NCI-H2029 (cell line): ENCODE measurements around the gene B4GALT1.

Experiments used
- DNase-seq: peaks from one replicate; lab custom pipeline; 2025; lab: John Stamatoyannopoulos, UW

The B4GALT1 gene

DNA sequence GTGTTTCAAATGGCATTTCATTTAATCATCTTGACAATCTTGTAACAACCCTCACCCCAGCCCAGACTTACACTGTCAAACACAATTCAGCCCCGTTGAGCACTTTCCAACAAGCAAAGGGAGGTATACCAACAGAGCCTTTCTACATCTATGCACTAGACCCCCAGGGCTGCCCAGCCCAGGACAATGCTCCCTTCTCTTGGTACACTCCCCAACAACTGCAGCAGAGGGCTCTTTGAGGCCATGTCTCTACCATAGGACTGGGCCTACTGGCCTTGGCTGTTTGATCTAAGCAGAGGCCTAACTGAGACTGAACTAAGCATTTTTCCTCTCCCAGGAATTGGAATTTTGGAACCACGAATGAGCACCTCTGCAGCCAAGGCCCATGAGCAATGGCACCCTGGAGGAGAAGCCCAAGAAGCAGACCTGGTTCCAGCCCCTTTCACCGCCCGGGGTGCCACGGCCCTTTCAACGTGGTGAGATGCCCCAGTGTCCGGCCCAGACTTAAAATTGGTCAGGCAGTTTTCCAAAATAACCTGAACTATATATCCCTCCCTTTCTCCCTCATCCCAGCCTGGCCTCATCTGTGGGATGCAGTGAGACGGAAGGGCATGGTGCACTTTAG is 43.6 kb downstream of the B4GALT1 start:
- DNase-seq, result no peak

DNA sequence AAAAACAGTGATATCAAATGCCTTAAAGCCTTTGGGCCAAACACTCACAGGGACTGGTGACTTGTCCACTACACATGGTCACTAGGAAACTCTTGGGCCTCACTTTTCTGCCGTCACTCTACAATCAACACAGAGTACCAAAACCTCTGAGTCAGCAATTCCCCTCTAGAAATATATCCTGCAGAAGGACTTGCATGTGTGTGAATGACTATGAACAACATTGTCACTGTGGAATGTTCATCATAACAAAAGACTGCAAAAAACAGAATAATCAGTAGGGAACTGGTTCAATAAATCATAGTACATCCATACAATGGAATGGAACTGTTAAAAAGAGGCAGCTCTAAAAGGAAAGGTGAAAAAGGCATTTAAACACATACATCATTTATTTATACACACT is 46.5 kb downstream of the B4GALT1 start:
- no peak for DNase-seq

DNA sequence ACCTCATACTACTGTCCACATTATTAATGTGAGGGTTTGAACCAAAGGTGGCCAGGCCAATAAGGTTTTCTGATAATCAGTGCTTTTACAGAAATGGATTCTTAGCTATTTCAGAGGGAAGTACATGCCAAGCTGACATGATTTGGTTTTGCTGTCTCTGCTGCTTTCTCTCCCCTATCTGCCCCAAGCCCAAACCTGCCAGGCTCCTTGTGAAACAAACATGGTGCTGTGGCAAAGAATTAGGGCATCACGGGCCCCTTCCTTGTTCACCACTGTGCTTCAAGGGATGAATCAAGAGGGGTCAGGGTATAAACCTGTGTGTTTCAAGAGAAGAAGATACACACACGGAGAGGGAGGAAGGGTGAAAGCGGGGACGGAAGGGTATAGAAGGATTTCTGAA is 49.3 kb downstream of the B4GALT1 start:
- DNase-seq, result no peak

DNA sequence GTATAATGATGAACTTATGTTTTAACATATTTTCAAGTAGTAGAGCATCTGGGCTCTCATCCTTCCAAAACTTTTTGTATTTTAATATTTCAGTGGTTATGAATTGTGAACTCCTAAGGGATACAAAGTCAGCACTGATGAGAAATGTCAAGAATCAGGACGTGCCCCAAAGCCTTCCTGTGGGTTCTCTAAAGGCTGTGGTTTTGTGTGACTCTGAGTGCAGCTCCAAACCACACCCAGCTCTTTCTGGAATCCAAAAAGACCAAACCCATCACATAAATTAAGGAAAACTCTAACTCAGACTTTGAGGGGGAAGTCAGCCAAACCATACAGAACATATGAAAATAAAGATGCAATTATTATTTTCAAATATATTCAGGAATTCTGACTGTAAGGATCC is 49.8 kb downstream of the B4GALT1 start:
- DNase-seq, result no peak

DNA sequence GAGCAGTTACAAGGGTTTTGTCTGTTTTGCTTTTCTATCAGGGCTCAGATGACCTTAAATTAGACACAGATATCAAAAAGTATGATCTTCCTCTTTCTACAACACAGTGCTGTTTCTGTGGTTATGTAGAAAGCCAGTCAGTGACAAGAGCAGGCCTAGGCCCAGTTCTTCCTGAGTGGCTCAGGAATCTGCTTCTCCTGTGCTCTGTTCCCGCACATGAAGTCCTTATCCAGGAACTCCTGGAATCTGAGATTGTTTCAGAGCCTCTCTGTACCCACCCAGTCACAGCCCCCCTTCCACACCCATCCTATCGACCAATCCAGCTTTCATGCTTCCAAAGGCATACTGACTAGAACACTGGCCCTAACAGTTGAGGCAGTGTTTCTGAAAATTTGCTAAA is 50.3 kb downstream of the B4GALT1 start:
- no peak for DNase-seq

DNA sequence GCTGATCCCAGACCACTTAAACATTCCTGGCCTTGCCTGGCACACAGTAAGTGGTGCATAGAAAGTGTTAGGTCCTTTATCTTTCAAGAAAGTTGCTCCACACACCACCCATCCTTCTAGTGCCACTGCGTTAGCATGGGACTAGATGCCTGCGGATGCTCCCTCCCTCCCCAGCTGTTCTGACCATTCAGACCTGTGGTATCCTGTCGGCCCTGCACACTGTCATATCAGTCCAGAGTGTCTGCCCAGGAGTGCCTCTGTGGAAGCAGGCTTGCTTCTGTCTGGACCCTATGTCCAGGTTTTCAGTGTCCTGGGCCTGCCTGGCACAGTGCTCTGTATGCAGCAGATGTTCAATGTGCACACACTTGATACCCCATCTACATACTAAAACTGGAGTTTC is 52.4 kb downstream of the B4GALT1 start:
- DNase-seq, result no peak

- DNase-seq, result no peak
Observed at GRCh38 chr9:33113799-33114547, 53.2 kb downstream of the B4GALT1 start.

DNA sequence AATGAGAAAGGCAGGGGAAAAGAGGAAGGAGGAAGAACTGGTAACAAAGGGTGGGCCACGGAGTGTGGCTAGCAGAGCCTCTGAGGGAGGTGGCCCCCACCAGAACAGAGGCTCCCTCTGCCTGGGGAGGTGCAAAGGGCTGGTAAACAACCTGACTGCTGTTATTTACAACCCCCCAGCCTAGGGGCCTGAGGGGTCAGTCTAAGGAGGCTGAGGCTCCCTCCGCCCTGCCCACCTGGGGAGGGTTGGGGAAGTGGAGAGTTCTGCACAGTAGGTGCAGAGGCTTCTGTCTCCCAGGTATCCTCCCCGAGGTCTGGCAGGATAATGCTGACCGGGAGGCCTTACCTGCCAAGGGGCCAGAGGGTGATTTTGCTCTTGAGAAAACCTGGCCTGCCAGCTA is 55.0 kb downstream of the B4GALT1 start:
- no peak for DNase-seq

DNA sequence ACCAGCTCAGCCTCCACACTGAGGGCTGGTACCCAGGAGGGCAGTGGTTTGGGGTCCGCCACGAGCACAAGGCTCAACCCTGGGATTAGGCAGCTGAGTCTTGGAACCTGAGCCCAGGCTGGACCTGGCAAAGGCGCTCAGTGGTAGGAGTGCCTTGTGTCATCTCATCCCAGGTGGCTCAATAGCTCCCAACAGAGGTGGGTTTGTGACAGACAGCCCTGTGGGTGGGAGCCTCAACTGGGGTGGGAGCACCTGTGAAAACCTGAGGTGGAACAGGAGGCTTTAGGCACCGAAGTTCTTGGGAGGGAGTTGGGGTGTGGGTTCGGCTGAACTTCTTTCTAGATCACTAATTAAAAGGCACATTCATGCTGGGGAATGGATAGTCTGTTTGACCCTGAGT is 55.5 kb downstream of the B4GALT1 start:
- DNase-seq, result no peak

DNA sequence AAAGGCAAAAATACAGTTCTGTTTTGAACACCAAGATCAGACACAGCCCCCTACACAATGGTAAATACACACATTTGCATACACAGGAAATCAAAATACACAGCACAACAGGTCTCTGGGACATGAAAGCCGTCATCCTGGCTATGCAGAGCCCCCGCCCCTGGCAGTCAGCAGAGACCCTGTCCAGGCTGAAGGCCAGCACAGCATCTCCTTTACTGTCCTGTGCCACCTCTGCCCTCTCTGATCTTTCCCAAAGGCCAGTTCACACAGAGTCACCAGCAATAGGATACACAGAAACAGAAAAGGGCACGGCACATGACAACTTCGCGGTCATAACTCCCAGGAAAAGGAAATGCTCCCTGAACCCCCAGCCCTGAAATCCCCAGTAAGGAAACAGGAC is 56.5 kb downstream of the B4GALT1 start:
- DNase-seq, result no peak

DNA sequence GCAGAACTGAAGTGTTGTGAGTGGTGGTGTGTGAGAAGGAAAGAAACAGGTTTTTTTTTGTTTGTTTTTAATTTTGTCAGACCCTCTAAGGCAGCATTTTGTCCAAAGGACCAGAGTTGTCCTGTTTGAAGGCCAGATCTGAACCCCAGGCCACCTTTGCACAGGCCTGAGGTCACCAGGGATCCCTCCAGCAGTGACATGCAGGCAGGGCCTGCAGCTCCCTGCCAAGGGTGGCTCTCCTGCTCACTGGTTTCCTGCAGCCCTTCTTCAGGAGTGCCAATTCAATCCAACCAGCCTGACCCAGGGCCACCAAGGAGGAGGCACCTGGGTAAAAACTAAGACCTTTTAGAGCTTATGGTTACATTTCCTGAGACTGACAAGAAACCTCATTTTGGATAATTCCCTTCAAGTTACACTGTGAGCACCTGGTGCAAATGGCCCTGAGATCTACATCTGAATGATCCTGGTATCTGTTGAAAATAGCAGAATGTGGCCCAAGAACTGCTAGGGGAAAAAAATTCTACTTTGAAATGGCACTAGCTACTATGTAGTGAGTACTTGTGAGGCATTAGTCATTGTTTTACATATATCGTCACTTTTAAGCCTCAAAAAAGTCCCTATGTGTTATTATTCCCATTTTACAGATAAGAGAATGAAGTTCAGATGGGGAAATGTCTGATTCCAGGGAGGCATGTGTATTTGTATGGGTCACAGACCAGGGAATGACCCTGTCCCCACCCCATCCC is 57.1 kb downstream of the B4GALT1 start:
- no peak for DNase-seq

DNA sequence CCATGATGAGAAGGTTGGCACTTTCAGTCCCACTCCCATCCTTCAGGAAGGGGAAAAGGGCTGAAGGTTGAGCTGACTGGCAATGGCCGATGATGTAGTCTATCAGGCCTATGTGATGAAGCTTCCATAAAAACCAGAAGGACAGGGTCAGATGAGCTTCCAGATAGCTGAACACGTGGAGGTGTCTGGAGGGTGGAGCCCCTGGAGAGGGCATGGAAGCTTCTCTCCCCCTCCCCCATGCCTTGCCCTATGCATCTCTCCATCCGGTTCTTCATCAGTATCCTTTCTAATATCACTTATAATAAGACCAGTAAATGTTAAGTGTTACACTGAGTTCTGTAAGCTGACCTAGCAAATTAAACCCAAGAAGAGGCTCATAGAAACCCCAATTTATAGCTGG is 58.0 kb downstream of the B4GALT1 start:
- DNase-seq, result no peak

GRCh38 chr9:33108472-33108871 is 58.7 kb downstream of the B4GALT1 start:
- DNase-seq, result no peak

- no peak for DNase-seq
Observed at GRCh38 chr9:33107762-33108161, 59.4 kb downstream of the B4GALT1 start.

GRCh38 chr9:33106827-33107621 is 60.1 kb downstream of the B4GALT1 start:
- DNase-seq, result no peak

DNA sequence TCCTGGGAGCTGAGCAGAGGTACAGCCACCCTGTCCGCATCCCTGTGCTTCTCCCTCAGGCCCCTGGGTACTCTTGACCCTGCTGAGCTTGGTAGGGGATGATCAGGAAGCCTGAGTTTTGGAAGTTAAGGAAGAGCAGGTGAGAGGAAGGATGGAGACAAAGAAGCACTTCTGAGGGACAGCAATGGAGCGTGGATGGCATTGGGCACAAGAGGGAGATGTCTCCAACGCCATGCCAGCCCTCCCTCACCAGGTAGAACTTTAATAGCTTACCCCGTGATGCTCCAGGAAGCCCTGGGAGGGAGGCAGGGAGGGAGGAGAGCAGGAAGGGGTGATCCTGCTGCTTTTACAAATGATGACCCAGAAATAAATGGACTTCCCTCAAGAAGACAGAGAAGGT is 60.8 kb downstream of the B4GALT1 start:
- DNase-seq, result no peak

- DNase-seq, result no peak
Observed at GRCh38 chr9:33105959-33106358, 61.2 kb downstream of the B4GALT1 start.

DNA sequence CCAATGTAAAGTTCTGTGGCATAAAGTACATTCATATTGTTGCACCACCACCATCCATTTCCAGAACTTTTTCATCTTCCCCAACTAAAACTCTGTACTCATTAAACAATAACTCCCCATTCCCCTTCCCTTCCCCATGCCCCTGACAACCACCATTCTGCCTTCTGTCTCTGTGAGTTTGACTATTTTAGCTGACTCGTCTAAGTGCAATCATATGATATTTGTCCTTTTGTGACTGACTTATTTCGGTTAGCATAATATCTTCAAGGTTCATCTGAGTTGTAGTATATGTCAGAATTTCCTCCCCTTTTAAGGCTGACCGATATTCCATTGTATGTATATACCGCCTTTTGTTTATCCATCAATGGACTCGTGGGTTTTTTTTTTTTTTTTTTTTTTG is 61.6 kb downstream of the B4GALT1 start:
- DNase-seq, result no peak

DNA sequence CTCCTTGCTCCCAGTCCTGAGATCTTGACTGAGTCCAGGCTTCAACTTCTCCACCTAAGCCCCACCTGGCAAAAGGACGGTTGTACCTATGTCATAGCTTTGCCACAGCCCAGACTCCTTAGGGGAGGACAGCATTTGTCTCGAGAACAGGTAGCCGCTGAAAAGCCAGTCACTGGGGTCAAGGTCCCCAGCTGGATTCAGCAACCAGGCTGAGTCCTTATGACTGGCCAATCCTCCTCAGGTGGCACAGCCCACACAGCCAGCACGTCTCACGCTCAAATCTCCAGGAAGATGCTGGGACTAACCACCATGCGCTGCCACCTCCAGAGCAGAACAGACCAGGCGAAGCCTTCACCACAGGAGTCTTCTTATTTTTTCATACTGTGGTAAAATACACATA is 62.7 kb downstream of the B4GALT1 start:
- no peak for DNase-seq

DNA sequence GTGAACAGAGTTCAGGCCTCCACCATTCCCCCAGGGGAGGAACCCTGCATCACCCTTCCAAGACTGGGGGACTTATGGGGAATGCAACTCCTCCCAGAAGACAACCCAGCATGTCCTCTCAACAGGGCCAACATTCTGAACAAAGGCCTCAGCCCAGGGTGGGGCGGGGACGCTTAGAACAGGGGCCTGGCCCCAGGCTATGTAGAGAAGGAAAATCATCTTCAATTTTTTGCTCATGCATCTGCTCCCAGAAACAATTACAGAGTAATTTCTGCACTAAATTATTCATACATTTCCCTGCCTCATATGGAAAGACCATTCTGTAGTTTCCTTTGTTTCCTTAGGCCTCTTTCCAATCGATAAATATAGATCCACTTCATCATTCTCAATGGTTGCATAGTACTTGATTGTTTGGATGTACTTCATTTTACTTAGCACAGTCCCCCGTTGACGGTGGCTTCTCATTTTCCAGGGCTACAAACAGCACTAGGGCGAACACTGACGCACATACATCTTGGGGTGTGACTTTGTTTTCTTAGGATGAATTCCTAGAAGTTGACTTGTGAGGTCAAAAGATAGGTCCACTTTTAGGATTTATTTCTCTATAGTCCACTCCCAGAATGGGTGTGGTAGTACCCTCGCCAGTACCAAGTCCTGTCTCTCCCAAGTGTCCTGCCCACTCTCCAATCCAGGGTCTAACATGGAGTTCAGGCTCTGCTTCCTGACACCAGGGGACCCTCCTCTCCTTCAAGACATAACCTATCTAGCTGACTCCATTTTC is 63.4 kb downstream of the B4GALT1 start:
- no peak for DNase-seq

DNA sequence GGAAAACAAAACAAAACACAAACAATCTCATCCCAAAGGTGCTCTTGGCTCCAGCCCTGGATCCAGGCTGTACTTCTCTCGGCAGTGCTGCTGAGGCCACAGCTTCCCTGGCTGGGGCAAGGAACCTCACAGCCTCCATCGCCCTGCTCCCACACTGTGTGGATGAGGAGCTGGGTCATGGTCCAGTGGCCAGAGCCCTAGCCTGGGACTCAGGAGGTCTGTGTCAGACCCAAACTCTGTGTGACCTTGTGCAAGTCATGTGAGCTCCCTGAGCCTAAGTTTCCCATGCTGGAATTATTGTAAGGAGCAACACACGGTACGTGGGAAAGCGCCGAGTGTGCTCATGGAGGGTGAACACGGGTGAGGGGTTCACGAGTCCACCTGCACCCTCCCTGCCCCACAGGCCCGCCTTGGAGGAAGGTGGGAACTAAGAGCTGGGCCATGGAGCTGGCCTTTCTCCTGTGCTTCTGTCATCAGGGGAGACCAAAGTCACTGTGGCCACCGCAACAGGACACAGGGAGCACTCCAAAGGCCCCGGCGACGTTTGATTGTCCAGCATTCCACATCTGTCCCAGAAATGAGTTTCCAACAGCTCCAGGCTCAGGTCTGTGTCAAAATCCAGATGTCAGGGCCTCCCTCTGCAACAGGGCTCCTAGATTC is 64.5 kb downstream of the B4GALT1 start:
- DNase-seq, result no peak
